Activated naive CD4-positive, alpha-beta T cell treated with Interleukin-2 at 50 U/mL for 16 hours (primary cell): Measurements from ENCODE around the gene RBM12.
A peak's percentile ranks its signal among the peaks of the same experiment; 100 is the strongest.
"Not testable (repeated sequence)": the region's sequence is repeated elsewhere in the genome, so short reads cannot be mapped to it uniquely, and the experiment has no call there.

Experiments
- DNase-seq: peaks from one replicate; pipeline ENCODE4 v3.0.0-alpha.2; 2020

Gene RBM12

GRCh38 chr20:35697696-35698297 lies 33.1 kb upstream of the RBM12 start:
- no peak for DNase-seq

GRCh38 chr20:35695978-35696377 lies 31.3 kb upstream of the RBM12 start:
- DNase-seq: no peak

GRCh38 chr20:35695245-35695749 lies 30.6 kb upstream of the RBM12 start:
- DNase-seq: no peak

GRCh38 chr20:35690265-35690664 lies 25.6 kb upstream of the RBM12 start:
- DNase-seq: no peak

- DNase-seq: not testable (repeated sequence)
Observed at GRCh38 chr20:35686872-35687271, 22.2 kb upstream of the RBM12 start.

- DNase-seq: not testable (repeated sequence)
Observed at GRCh38 chr20:35685368-35685767, 20.7 kb upstream of the RBM12 start.

- DNase-seq: no peak
Observed at GRCh38 chr20:35681960-35682359, 17.3 kb upstream of the RBM12 start.

GRCh38 chr20:35680452-35681183 lies 15.9 kb upstream of the RBM12 start:
- no peak for DNase-seq

- DNase-seq: no peak
Observed at GRCh38 chr20:35674921-35675320, 10.2 kb upstream of the RBM12 start.

GRCh38 chr20:35673884-35674283 lies 9.2 kb upstream of the RBM12 start:
- DNase-seq: no peak

- no peak for DNase-seq
Observed at GRCh38 chr20:35669681-35670080, 5.0 kb upstream of the RBM12 start.

GRCh38 chr20:35669221-35669620 lies 4.5 kb upstream of the RBM12 start:
- DNase-seq: no peak

- DNase-seq: no peak
Observed at GRCh38 chr20:35665949-35666288, 1.2 kb upstream of the RBM12 start.

GRCh38 chr20:35663516-35664465 lies 909 bp downstream of the RBM12 start:
- DNase-seq: peak; percentile 63

- peak; percentile 8 for DNase-seq
Observed at GRCh38 chr20:35662551-35662950, 2.1 kb downstream of the RBM12 start.

GRCh38 chr20:35661908-35662307 lies 2.8 kb downstream of the RBM12 start:
- DNase-seq: no peak

GRCh38 chr20:35661053-35661452 lies 3.6 kb downstream of the RBM12 start:
- DNase-seq: no peak

- DNase-seq: peak; percentile 48
Observed at GRCh38 chr20:35660122-35660937, 4.4 kb downstream of the RBM12 start.

- no peak for DNase-seq
Observed at GRCh38 chr20:35657271-35657670, 7.4 kb downstream of the RBM12 start.

GRCh38 chr20:35654415-35654814 lies 10.3 kb downstream of the RBM12 start:
- DNase-seq: no peak

GRCh38 chr20:35653893-35654292 lies 10.8 kb downstream of the RBM12 start:
- no peak for DNase-seq

- no peak for DNase-seq
Observed at GRCh38 chr20:35653430-35653734, 11.3 kb downstream of the RBM12 start.
